GM21423 (cell line): ENCODE data around the gene CEP170.

ENCODE experiments used
- ATAC-seq: cut with Tn5 transposase; IDR thresholded peaks from one replicate; pipeline ENCODE4 v1.9.1; 2021; ENCODE audit warnings: mild to moderate bottlenecking, moderate library complexity; ENCODE audit not compliant: unreplicated experiment

The CEP170 gene

DNA sequence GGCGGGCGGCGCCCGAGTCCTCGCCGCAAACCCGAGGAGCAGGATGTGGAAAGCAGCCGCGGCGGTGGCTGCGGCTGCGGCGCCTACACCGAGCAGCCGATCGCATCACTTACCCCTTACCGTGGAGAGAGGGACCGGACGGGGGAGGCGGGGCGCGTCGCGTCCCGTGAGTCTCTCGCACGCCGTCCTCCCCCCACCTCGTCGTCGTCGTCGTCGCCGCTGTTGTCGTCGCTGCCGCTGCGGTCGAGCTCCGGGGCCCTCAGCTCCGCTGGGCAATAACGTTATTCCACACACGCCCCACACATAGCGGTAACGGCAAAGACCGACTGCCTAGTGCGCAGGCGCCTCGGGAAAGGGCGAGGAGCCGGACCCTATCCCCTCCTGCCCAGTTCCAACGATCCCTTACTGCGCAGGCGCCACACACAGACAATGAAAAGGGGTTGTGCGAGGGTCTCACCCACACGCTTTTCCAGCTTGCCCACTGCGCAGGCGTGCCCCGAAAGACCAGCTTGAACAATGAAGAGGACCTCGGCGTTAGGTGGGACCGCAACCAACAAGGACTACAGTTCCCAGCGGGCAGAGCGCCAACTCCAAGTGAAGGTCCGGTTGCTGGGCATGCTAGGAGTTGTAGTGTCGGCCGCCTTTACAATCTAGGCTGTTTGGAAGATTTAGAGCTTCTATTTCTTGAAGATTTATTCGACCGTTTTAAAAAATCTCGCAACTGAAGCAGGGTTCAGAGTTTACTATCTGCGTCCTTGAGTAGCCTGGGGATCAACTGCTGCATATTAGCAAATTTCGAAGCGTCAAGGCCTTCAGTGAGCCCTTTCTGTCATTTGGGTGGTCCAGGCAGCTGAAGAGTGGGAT is at the start of gene CEP170:
Gene CEP170, minus strand, starts transcription at position 355 of the 864 bp plus-strand sequence. CDS start 30,001 bp downstream, outside the sequence.
- peak; percentile 42 for ATAC-seq

DNA sequence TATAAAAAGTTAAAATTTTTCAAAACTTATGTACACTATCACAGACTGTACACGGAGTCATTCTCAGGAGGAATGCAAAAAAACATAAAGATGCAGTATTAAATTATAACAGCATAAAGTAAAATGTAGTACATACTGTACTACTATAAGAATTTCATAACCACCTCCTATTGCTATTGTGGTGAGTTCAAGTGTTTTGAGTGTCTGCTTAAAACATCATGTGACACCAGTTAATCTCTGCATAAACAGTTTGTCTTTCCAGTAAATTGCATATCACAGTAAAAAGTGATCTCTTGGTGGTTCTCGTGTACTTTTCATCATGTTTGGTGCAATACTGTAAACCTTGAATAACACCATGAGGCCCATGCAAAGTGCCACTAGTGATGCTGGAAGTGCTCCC is 46.0 kb upstream of the CEP170 start:
- ATAC-seq = no peak

DNA sequence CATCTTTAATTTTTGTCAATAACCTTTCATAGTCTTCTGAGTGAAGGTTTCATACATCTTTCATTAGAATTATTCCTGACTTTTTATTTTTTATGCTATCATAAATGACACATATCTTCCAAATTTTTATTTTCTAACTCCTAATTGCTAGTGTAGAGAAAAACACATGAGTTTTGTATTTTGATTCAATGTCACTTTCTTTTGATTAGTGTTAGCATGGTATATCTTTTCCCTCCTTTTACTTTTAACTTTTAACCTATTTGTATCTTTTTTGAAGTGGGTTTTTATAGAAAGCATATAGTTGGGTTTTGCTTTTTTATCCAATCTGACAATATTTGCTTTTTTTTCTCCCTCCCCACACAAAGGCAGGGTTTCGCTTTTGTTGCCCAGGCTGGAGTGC is 44.0 kb upstream of the CEP170 start:
- no peak for ATAC-seq

DNA sequence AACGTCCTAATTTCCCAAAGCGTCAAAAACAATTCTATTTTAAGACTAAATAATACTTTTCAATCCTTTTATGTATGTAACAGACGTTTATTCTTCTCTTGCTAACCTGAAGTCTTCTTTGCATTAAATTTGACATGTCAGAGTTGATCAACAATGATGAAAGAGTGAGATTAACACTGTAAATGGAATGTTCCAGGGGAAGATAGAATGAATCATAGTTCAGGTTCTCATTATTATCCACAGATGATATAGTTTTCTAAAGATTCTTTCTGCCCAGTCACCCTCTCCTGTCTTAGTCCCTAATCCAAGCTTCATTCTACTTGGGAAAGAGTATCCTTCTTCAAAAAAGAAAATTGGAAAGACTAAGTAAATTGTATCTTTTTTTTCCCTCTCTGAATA is 39.6 kb upstream of the CEP170 start:
- ATAC-seq = no peak

DNA sequence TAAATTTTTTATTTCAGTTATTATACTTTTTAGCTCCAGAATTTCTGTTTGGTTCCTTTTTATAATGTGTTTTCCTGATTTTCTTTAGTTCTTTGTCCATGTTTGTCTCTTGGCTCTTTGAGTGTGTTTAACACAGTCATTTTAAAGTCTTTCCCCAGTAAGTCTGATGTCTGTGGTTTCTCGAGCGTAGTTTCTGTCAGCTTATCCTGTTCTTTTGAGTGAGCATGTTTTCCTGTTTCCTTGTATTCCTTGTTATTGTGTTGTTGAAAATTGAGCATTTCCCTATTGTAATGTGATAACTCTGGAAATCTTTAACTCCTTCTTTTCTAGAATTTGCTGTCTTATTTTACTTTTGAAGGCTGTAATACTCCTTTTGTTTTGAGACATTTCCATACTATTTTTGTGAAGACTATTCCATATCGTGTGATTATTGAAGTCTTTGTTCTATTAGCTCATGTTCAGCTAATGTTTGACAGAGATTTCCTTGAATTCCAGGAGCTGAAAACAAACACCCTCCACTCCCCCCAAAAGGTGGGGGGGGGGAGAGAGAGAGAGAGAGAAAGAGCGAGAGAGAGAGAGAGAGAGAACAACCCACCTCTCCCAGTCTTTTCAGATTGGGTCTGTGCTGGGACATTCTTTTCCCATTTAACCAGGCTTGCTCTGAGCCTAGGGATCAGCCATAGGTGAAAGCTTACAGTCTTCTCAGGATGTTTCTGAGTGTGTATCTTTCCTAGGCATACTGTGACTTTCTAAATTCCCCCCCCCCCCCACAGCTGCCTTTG is 39.1 kb upstream of the CEP170 start:
- no peak for ATAC-seq

DNA sequence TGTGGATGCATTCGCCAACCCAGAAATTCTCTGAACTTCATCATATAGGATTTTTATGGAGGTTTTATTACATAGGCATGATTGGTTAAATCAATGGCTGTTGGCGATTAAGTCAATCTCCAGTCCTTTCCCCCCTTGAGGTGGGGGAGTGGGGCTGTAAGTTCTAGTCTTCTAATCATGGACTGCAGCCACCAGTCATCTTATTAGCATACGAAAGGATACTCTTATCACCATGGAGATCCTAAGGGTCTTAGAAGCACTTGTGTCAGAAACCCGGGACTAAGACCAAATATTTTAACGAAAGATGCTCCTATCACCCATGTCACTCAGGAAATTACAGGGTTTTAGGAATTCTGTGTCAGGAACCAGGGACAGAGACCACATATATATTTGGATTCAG is 37.0 kb upstream of the CEP170 start:
- no peak for ATAC-seq

DNA sequence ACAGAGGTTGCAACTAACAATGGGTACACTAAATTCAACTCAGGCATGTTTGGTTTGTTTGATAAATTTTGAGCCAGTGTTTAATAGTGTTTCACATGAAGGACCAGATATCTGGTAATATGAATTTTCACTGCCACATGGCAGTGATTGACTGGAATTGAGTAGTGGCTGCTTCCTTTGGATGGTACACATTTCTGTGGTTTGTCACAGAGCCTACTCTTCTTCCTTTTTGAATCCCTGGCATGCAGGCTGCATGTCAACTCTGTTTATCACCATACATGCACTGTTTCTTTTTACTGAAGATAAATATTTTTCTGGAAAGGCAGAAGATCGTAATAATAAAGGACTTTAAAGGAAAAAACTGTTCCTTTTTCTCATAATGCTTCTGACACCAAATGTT is 36.2 kb upstream of the CEP170 start:
- ATAC-seq = no peak

DNA sequence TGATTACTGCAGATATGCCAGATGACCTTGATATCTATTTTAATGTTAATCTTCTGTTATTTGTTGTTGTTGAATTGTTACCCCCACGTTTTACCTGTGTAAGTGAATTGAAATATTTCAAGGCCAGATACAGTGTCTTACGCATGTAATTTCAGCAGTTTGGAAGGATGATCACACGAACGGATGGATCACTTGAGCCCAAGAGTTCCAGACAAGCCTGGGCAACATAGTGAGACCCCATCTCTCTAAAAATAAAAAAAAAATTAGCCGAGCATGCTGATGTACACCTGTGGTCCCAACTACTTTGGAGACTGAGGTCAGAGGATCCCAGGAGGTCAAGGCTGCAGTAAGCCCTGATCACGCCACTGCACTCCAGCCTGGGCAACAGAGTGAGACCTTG is 33.0 kb upstream of the CEP170 start:
- ATAC-seq = no peak

DNA sequence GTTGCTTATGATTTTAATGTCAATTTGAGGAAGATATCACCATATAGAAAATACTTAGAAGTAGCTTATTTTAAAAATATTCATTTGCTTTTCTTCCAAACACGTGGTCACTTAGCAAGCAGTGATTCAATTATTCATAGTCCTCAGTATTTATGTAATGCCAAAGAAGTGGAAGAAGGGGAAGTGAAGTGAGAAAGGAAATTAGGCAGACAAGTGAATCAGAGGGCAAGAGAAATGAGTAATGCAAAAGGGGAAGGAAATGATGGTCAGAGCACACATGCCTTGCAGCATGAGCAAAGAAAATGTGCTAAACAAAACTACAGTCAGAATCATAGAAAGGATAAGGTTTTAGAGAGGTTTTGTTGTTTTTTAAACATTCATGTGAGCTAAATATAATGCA is 32.6 kb upstream of the CEP170 start:
- ATAC-seq = peak; percentile 96

DNA sequence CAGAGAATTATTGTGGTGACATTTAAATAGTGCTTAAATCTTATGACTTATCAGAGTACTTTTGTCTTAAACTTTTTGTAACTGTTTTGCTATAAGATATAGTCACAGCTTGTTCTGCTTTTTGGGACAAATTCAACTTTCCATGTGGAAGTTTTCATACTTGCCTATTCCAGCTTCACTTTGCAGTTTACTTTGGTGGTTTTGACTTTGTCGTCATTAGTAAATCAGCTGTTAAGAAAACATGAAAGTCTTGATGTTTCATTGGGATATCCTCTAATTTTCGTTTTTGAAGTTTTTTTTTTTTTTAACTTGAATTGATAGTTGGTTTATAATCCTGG is 32.0 kb upstream of the CEP170 start:
- no peak for ATAC-seq

DNA sequence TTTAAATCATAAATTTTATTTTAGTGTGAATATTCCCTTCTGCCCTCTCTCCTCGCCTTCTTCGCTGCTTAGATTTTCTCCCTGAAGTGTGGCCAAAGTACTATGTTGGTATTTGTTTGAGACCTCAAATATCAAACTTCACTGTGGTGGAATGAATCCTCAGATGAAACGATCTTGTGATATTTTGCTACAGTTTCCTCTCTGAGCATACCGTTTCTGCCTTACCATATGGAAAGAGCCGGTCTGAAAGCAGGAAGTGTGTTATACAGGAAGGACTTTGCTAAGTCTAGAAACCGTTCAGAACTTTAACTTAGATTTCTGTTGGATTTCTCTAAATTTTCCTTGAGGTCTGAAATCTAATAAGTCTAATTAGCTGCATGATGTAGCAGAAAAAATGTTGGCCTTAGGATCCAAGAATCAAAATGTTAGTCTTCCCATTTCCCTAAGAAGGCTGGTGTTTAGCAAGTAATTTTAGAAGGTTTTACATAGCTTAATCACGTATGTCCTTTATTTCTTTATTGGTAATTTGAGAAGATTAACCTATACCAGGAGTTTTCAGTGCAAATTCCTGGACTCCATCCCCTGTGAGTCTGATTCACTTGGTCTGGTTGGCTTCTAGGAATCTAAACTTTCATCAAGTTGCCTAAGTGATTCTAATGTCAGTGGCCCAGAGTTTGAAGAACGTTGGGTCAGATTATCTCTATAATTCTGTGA is 31.5 kb upstream of the CEP170 start:
- ATAC-seq = no peak

DNA sequence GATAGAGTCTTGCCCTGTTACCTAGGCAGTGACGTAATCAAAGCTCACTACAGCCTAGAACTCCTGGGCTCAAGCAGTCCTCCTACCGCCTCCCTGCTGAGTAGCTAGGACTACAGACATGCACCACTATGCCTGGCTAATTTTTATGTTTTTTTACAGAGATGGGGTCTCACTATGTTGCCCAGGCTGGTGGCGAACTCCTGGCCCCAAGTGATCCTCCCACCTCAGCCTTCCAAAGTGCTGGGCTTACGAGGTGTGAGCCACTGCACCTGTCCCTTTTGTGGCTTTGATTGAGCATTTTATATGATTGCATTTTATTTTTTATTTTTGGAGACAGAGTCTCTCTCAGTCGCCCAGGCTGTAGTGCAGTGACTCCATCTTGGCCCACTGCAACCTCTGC is 26.6 kb upstream of the CEP170 start:
- no peak for ATAC-seq

DNA sequence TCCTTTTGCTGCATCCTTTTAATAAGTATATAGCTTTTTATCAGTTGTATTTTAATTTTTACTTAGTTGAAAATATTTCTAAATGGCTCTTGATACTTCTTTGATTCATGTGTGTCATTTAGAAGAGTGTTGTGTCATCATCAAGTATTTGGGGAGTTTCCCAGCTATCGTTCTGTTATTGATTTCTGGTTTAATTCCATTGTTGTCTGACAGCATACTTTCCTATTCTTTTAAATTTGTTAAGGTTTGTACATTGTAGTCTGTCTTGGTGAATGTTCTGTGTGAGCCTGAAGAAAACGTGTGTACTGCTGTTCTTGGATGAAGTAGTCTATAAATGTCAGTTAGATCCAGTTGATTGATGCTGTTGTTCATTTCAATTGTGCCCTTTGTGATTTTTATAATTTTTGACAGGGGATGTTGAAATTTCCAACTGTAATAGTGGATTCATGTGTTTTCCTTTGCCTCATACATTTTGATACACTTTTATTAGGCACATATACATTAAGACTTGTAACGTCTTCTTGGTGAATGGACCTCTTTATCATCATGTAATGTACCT is 25.6 kb upstream of the CEP170 start:
- ATAC-seq = no peak

DNA sequence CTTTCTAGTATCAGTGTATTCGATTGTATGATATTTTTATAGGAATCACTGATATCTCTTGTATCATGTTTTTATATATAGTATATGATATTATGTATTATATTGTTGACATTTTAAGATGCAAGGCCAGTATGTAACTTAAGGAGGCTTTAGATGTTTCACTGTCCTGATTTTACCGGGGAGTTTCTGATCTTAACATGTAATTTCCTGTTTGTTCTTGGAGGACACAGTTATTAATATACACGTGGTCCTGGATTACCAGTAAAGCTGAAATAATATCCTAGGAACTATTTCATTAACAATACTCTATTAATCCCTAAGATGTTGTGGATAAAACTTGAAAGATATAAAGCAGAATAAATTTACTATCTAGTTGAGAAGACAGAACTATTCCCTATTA is 20.2 kb upstream of the CEP170 start:
- ATAC-seq = no peak

DNA sequence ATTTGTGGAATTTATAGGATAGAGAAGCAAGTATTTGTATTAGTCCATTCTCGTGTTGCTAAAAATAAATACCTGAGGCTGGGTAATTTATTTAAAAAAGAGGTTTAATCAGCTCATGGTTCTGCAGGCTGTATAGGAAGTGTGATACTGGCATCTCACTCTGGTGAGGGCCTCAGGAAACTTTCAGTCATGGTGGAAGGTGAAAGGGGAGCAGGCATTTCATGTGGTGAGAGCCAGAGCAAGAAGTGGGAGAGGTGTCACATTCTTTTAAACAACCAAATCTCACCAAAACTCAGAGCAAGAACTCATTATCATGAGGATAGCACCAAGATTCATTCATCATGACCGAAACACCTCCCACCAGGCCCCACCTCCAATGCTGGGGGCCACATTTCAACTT is 18.9 kb upstream of the CEP170 start:
- no peak for ATAC-seq

DNA sequence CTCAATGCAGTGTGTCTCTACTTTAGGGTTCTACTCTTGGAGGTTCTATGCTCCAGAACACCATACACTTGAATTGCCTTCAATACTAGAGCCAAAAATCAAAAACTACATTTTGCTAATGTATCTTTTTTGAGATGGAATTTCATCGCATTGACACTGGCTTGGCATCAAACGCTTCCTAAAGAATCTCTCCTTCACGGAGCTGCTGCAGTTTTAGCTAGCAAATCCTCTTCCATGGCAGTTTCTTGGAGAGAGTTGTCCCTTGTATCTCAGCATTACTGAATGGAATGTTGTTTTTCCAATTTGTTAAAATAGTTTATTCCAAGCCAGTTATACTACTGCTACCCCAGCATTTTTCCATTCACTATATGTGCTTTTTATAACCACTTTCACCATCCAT is 18.4 kb upstream of the CEP170 start:
- no peak for ATAC-seq

DNA sequence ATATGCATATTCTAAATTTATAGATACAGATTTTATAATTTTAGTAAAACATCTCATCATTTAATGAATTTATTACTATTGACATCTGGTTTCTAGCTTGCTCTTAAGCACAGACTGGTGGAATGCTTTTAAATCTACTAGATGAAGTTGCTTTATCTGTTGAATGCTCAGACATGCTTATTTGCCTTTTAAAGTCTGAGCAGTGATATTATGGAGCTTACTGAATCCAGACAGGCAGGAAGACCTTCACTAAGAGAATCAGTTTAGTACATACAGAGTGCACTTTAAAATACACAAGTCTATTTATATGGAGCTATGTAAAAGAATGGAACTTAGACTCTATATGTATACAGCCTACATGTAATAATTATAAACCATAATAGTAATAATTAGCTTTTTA is 17.3 kb upstream of the CEP170 start:
- no peak for ATAC-seq

DNA sequence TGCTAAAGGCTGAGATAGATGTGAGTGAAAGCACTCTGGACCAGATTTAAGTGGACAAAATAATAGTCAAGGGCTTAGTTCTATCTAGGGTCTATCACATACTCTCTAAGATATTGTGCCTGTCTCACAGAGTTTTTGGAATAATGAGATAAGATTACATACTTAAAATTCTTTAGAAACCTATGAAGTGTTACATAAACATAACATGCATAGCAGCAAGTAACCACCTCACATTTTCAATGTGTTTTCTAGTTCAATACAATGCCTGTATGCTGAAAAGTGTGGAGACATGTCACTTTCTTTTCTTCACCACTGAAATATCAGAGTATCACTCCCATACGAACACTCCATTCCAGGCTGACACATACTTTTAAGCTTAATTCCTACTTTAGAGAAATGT is 16.9 kb upstream of the CEP170 start:
- no peak for ATAC-seq

DNA sequence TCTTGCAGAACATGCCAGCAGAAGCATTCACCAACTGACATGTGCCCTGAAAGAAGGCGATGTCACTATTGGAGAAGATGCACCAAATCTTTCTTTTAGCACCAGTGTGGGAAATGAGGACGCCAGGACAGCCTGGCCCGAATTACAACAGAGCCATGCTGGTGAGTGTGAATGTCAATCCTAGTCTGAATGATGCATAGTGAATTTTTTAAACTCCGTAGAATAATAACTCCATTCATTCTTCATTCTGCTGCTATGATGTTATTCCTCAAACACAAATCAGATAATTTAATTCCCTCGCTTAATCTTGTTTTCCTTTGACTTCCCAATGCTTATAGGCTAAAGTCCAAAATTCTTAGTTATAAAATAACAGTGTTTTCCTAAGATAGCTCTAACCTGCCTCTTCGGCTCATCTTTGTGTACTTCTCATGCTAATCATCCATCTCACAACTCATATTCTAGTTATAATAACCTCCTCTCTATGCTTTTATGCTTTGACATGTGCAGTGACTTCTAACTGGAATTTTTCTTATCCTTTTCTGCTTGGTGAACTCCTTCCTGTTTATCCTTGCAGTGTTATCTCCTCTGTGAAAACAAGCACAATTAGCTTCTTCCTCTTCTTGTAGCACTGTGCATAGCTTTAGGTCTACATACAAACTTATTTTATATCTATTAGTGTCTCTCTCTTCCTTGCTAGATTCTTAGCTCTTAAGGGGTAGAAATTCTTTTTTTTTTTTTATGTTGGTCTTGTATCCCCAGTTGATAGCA is 15.2 kb upstream of the CEP170 start:
- no peak for ATAC-seq

DNA sequence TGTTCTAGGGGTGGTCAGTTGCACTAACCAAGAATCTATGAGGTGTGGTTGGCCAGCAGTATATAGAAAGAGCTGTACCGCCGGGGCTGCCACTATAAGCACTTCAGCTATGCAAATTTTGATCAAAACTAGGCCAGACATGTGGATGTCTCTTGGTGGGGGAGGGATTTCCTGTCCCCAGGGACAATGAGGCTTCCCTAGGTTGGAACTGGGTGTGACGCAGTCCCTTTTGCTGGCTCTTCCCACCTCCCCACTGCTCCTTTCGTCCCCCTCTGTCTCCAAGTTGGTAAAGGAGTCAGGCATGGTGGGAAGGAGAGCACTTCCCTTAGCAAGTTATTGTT is 14.3 kb upstream of the CEP170 start:
- ATAC-seq = peak; percentile 74
